HG03378 (cell line): ENCODE results near the gene KRI1.
"Not testable (repeated sequence)": the region's sequence is repeated elsewhere in the genome, so short reads cannot be mapped to it uniquely, and the experiment has no call there.

Experiments used
- ATAC-seq: cut with Tn5 transposase; IDR thresholded peaks from one replicate; pipeline ENCODE4 v1.9.1; 2021; ENCODE audit warnings: mild to moderate bottlenecking, moderate library complexity; ENCODE audit not compliant: unreplicated experiment

The KRI1 gene

GRCh38 chr19:10551006-10551405, 14.8 kb downstream of the KRI1 start:
- not testable (repeated sequence) for ATAC-seq

GRCh38 chr19:10550336-10550735, 15.5 kb downstream of the KRI1 start:
- no peak for ATAC-seq

DNA sequence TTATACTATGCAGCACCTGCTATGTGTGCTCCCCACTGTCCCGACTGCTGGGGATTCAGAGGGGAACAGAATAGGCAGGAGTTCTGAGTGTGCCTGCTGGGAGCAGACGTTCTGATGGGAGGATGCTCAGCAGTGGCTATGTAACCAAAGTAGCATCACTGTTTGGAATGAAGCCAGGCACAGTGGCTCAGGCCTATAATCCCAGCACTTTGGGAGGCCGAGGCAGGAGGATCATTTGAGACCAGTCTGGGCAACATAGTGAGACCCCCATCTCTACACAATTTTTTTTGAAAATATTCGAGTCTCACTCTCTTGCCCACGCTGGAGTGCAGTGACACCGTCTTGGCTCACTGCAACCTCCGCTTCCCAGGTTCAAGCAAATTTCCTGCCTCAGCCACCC, 16.1 kb downstream of the KRI1 start:
- no peak for ATAC-seq

GRCh38 chr19:10548746-10549276, 17.0 kb downstream of the KRI1 start:
- ATAC-seq = no peak

- ATAC-seq = no peak
These were observed 19.0 kb downstream of the KRI1 start for GRCh38 chr19:10546817-10547216.

- no peak for ATAC-seq
These were observed 21.0 kb downstream of the KRI1 start for GRCh38 chr19:10544753-10545251.

DNA sequence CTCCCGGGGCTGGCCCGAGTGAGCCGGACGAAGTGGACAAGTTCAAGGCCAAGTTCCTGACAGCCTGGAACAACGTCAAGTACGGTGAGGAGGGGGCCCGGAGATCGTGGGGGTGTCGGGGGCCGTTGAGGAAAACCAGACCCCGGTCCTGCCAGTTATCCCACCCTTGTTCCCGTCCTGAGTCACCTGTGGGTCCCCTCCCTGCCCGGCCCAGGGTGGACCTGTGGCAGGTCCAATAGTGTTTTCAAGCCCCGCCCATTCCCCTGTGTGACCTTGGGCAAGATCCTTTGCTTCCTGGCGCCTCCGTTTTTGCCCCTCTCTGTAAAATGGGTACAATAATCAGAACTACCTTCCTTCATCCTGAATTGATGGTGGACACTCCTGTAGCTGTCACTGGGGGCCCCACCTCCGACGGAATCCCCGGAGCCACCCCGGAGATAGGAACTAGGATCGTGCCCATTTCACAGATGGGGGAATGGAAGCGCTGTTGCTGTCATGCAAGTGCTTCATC, 21.5 kb downstream of the KRI1 start:
- ATAC-seq = no peak

DNA sequence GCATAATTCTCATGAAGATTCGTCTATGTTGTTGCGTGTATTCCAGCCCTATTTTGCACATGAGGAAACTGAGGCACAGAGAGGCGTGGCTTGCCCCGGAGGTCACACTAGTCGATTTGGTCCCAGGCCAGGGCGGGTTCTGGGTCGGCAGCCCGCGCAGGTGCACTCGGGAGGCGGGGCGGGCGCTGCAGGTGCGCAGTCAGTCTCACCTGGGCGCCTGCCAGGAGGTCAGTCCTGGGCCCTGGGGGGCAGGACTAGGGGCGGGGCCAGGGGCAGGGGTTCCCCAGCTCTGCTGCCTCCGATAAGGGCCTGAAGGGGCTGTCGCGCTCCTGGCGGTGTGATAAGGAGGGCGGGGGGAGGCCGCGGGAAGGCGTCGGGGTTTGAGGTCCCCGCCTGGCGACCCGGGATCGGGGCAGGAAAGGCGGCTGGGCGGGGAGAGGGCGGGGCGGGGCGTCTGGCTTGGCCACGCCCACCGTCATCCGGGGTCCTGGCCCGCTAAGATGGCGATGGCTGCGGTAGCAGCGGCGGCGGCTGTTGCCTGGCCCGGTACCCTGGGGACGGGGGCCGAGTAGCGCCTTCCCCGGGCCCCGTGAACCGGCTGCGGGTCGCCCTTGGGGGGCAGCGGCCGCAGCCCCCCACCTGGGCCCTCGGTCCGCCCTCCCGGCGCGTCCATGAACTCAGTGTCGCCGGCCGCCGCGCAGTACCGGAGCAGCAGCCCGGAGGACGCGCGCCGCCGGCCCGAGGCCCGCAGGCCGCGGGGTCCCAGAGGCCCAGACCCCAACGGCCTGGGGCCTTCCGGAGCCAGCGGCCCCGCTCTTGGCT, 22.2 kb downstream of the KRI1 start, which contains the start of gene ATG4D:
TSS of gene ATG4D (plus strand) at position 485 of the 822 bp plus-strand sequence. CDS start at position 672, 187 bp downstream.
- no peak for ATAC-seq

DNA sequence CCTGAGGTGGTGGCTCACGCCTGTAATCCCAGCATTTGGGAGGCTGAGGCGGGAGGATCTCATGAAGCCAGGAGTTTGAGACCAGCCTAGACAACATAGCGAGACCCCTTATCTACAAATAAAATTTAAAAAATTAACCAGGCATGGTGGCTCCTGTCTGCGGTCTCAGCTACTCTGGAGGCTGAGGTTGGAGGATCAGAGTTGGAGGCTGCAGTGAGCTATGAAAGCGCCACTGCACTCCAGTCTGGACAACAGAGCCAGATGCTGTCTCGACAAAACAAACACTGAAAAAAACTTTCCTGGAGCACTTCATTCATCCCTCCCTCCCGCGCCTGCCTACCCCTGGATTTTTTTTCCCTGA, 22.8 kb downstream of the KRI1 start:
- no peak for ATAC-seq

DNA sequence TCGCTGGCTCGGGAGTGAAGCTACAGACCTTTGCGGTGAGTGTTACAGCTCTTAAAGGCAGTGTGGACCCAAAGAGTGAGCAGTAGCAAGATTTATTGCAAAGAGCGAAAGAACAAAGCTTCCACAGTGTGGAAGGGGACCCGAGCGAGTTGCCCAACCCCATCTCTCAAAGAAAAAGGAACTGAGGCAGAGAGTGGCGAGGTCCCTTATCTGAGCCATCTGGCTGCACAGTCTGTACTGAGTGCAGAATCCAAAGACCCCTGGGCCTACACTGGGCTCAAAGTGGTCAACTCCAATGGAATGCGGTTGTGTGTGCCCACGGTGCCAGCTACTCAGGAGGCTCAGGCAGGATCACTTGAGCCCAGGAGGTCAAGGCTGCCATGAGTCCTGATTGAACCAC, 26.8 kb downstream of the KRI1 start:
- ATAC-seq = not testable (repeated sequence)

DNA sequence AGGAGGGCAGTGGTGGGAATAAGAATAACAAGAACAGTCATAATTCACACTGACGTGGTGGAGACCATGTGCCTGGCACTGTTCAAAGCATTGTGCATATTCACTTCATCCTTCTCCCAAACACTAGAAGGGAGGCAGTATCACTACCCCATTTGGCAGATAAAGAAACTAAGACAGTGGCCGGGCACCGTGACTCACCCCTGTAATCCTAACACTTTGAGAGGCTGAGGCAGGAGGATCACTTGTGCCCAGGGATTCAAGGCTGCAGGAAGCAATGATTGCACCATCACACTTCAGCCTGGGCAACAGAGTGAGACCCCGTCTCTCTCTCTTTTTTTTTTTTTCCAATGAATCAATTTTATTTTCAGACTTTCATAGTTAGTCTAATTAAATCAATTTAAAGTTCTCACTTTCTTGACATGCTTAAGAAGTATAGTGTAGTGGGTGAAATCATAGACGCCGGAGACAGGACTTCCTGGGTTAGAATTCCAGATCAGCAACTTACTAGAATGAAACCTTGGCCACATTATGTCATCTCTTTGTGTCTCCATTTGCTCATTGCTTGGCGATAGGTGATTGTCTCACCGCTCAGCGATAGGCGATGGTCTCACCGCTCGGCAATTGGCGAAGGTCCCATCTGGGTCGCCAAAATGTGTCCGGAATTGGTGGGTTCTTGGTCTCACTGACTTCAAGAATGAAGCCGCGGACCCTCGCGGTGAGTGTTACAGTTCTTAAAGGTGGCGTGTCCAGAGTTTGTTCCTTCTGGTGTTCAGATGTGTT, 27.4 kb downstream of the KRI1 start:
- ATAC-seq = no peak

DNA sequence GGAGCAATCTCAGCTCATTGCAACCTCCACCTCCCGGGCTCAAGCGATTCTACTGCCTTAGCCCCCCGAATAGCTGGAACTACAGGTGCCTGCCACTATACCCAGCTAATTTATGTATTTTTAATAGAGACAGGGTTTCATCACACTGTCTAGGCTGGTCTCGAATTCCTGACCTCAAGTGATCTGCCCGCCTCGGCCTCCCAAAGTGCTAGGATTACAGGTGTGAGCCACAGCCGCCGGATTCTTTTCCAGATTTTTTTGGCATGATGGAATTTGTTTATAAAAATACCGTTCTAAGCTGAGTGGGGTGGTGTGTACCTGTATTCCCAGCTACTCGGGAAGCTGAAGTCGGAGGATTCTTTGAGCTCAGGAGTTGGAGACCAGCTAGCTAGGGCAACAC, 28.1 kb downstream of the KRI1 start:
- ATAC-seq = no peak

DNA sequence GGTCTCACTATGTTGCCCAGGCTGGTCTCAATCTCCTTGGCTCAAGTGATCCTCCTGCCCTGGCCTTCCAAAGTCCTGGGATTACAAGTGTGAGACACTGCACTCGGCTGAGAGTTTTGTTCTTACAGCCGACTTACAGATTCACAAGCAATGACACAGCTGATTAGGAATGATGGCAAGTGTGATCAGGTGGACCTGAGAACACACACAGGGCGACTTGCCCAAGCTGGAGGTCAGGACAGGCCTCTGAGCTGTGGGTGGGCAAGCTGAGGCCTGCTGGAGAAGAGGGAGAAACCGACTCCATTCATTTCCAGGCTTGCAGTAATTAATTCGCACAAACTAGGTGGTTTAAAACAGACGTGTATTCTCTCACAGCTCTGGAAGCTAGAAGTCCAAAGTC, 30.2 kb downstream of the KRI1 start:
- ATAC-seq = no peak

GRCh38 chr19:10533646-10534386, 32.0 kb downstream of the KRI1 start:
- ATAC-seq = no peak

DNA sequence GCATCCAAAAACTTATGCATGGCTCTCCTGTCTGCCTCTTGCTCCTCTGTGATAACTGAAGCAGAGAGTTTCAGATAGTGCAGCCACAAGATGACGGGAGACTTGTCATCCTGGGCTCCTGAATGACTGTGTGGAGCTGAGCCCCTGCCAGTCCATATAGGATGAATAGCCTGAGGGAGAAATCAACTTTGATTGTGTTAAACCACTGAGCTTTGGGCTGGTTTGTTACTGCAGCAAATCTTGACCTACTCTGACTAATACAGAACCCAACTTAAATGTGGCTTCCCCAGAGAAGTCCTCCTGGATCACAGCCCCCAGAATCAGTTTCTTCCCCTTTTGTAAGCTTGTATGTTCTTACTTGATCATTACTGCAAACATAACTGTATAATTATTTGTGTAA, 33.4 kb downstream of the KRI1 start:
- no peak for ATAC-seq

GRCh38 chr19:10526887-10527286, 38.9 kb downstream of the KRI1 start:
- ATAC-seq = not testable (repeated sequence)

- no peak for ATAC-seq
These were observed 40.2 kb downstream of the KRI1 start for GRCh38 chr19:10525636-10526035.

- ATAC-seq = no peak
These were observed 42.6 kb downstream of the KRI1 start for GRCh38 chr19:10523135-10523636.

DNA sequence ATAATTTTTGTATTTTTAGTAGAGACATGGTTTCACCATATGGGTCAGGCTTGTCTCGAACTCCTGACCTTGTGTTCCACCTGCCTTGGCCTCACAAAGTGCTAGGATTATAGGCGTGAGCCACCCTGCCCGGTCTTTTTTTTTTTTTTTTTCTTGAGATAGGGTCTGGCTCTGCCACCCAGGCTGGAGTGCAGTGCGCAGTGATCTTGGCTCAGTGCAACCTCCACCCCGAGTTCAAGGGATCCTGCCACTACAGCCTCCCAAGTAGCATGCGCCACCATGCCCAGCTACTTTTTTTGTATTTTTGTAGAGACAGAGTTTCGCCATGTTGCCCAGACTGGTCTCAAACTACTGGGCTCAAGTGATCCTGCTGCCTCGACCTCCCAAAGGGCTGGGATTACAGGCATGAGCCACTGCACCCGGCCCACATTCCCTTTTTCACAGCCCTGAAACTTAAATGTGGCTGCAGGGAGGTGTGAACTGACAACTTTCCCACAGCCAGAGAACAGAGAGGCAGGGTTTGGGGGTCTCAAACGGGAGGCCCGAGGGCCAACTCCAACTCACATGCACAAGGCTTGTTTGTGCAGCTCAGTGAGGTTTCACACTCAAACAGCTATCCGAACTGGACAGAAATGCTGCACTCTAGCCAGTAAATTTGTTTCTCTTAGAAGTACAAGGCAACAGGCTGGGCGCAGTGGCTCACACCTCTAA, 44.2 kb downstream of the KRI1 start:
- no peak for ATAC-seq
